ENCODE measurements around the gene GABRB1.

GRCh38 chr4:47434931-47435330 lies 403.6 kb downstream of the GABRB1 start:
- TF ChIP-seq SUZ12 (IDR thresholded peaks at IDR 0.05; ENCODE audit: extremely low read depth, insufficient read depth, insufficient read length) (no peak), ZNF274 (IDR thresholded peaks at IDR 0.05; ENCODE audit: low read depth, low read length) (no peak), YY1 (IDR thresholded peaks at IDR 0.05; ENCODE audit: insufficient read depth, insufficient read length) (no peak)
